Panc1 (cell line): ENCODE results near the gene OTULINL. TPM values are rescaled to one million over a fixed set of nuclear protein-coding genes. Genes with fewer than 3 reads are reported as not detected.

ENCODE experiments used
- ATAC-seq: fragments of 200-7000 bp; cut with Tn5 transposase; 2 replicates; pipeline ENCODE4 v1.9.1; 2020; ENCODE audit warnings: mild to moderate bottlenecking, moderate library complexity
- BruUV-seq: library from RNA; stranded (reverse); fragments of 400-500 nt; replicated peaks from 2 replicates; lab custom pipeline; 2021; lab: Mats Ljungman, UMichigan
- CTCF ChIA-PET: fragments of 300-600 bp; sonication (Branson Sonifier 250); formaldehyde crosslinking; loops from one replicate; lab custom pipeline; 2022; ENCODE audit warnings: antibody characterized with exemption; lab: Charles Lee
- POLR2A ChIA-PET: fragments of 300-600 bp; sonication (Branson Sonifier 250); formaldehyde crosslinking; loops from one replicate; lab custom pipeline; 2022; ENCODE audit warnings: antibody characterized with exemption; lab: Charles Lee
- DNase-seq: peaks from one replicate; pipeline ENCODE4 v3.0.0-alpha.2; 2010; ENCODE audit warnings: low read depth, low spot score
- H3K27ac ChIP-seq: 2 replicates; pipeline ENCODE4 v1.5.1; 2011; ENCODE audit warnings: mild to moderate bottlenecking, low read length, inconsistent platforms
- H3K27me3 ChIP-seq: fragments of 200-500 bp; sonication (Bioruptor generic); 2 replicates; pipeline ENCODE4 v1.6.0; 2014; ENCODE audit warnings: low read length, inconsistent platforms; ENCODE audit not compliant: control insufficient read depth, insufficient read depth
- H3K36me3 ChIP-seq: fragments of 200-500 bp; sonication (Bioruptor generic); 2 replicates; pipeline ENCODE4 v1.5.1; 2014; ENCODE audit warnings: inconsistent platforms, mild to moderate bottlenecking, low read length, moderate library complexity; ENCODE audit not compliant: control insufficient read depth, insufficient read depth
- H3K4me1 ChIP-seq: 2 replicates; pipeline ENCODE4 v1.5.1; 2011; ENCODE audit warnings: inconsistent platforms, mild to moderate bottlenecking, low read length, moderate library complexity; ENCODE audit not compliant: control insufficient read depth, insufficient read depth
- H3K4me3 ChIP-seq, 2 experiments: 2 replicates each; pipeline ENCODE4 v1.5.1; 2011 to 2012; ENCODE audit warnings: low read depth in 2 of 2, low read length in 2 of 2, mild to moderate bottlenecking in 2 of 2, inconsistent platforms in 1 of 2, moderate library complexity in 1 of 2
- H3K9me3 ChIP-seq: fragments of 200-500 bp; sonication (Bioruptor generic); 2 replicates; pipeline ENCODE4 v1.5.1; 2014; ENCODE audit warnings: low read depth, mild to moderate bottlenecking, inconsistent platforms, low read length, moderate library complexity; ENCODE audit not compliant: control insufficient read depth, insufficient read depth
- CTCF ChIP-seq: fragments of 450-650 bp; IDR thresholded peaks from 2 replicates; pipeline ENCODE4 v1.5.1; 2017; ENCODE audit warnings: mild to moderate bottlenecking
- POLR2AphosphoS5 ChIP-seq: IDR thresholded peaks from 2 replicates; pipeline ENCODE4 v1.6.1; 2012; ENCODE audit warnings: mild to moderate bottlenecking, low read depth, low read length, moderate library complexity
- REST ChIP-seq, 2 experiments: IDR thresholded peaks; 2 replicates each; pipeline ENCODE4 v1.6.1; 2011 to 2012; ENCODE audit warnings: low read depth in 2 of 2, control low read depth in 1 of 2, low read length in 1 of 2, mild to moderate bottlenecking in 1 of 2, moderate library complexity in 1 of 2; ENCODE audit not compliant: insufficient read depth in 1 of 2
- SIN3A ChIP-seq: IDR thresholded peaks from 2 replicates; pipeline ENCODE4 v1.6.1; 2012; ENCODE audit warnings: low read depth, mild to moderate bottlenecking, low read length, moderate library complexity, borderline replicate concordance; ENCODE audit not compliant: insufficient read depth
- TCF7L2 ChIP-seq: IDR thresholded peaks from 2 replicates; pipeline ENCODE4 v1.6.1; 2011; ENCODE audit warnings: mild to moderate bottlenecking, low read depth, low read length, inconsistent platforms
- in situ Hi-C: cut with HindIII; loops from 2 replicates; pipeline ENCODE4 v1.10.0; 2016; ENCODE audit warnings: low sequenced_read_pairs, low pct_unique_long_range_greater_than_20kb
- intact Hi-C: fragments of 100-400 bp; cut with micrococcal nuclease; formaldehyde crosslinking; loops from one replicate; pipeline ENCODE4 v1.10.0; 2022; ENCODE audit not compliant: unreplicated experiment
- total RNA-seq: library from RNA; stranded (reverse); gene quantifications from one replicate; pipeline ENCODE4 v1.2.1, GENCODE V29; 2021; ENCODE audit not compliant: unreplicated experiment

The OTULINL gene
- total RNA-seq, 1 experiment from 2014 or later, result 1.8 TPM

GRCh38 chr5:14588145-14588544, 6.6 kb downstream of the OTULINL start:
- no peaks in the 10 kb centered on the region for H3K36me3 ChIP-seq
- no peak overlapping the region for H3K27ac ChIP-seq
- in situ Hi-C loops, result no loop called here
- peaks cover 31% of the 10 kb centered on the region for H3K27me3 ChIP-seq
- ChIA-PET CTCF (no interaction called here), POLR2A (no interaction called here)
- no TSS peak for BruUV-seq
- no peak overlapping the region for H3K4me3 ChIP-seq
- DNase-seq, result no peak
- no peaks in the 10 kb centered on the region for H3K9me3 ChIP-seq
- no peaks in the 10 kb centered on the region for H3K4me1 ChIP-seq
- intact Hi-C loops, result no loop called here
- ATAC-seq, result no peak
- TF ChIP-seq CTCF (no peak), TCF7L2 (no peak), SIN3A (no peak), REST (IDR thresholded peaks at IDR 0.05; ENCODE audit: insufficient read depth in 1 of 2, low read depth in 2 of 2, low read length in 1 of 2) (no peak), POLR2AphosphoS5 (no peak)

- no peaks in the 10 kb centered on the region for H3K9me3 ChIP-seq
- H3K27me3 ChIP-seq, result peaks cover 27% of the 10 kb centered on the region
- H3K36me3 ChIP-seq, result no peaks in the 10 kb centered on the region
- intact Hi-C loops (no loop called here), in situ Hi-C loops (no loop called here)
- H3K27ac ChIP-seq, result no peak overlapping the region
- no peak overlapping the region for H3K4me3 ChIP-seq
- ChIA-PET POLR2A (no interaction called here), CTCF (no interaction called here)
- H3K4me1 ChIP-seq, result no peaks in the 10 kb centered on the region
- DNase-seq (no peak), ATAC-seq (no peak)
- BruUV-seq, result no TSS peak
- TF ChIP-seq TCF7L2 (no peak), CTCF (no peak), REST (IDR thresholded peaks at IDR 0.05; ENCODE audit: insufficient read depth in 1 of 2, low read depth in 2 of 2, low read length in 1 of 2) (no peak), POLR2AphosphoS5 (no peak)
These were observed 7.4 kb downstream of the OTULINL start for GRCh38 chr5:14588758-14589543.
